DOHH2 (cell line): Measurements from ENCODE around the gene METTL22.
"Not testable (repeated sequence)": the region's sequence is repeated elsewhere in the genome, so short reads cannot be mapped to it uniquely, and the experiment has no call there.

Experiments
- H3F3A ChIP-seq: fragments of 200-600 bp; sonication (generic), shearing (Covaris generic); 2 replicates; pipeline ENCODE4 v1.6.0; 2016; ENCODE audit warnings: antibody characterized with exemption, mild to moderate bottlenecking; ENCODE audit not compliant: control insufficient read depth, insufficient read depth
- H3K27ac ChIP-seq: fragments of 200-600 bp; sonication (generic); 2 replicates; pipeline ENCODE4 v1.5.1; 2014; ENCODE audit warnings: low read depth, mild to moderate bottlenecking, low read length, moderate library complexity
- H3K27me3 ChIP-seq: fragments of 200-600 bp; sonication (generic); 2 replicates; pipeline ENCODE4 v1.6.1; 2014; ENCODE audit warnings: mild to moderate bottlenecking, low read length, mixed read lengths; ENCODE audit not compliant: control insufficient read depth
- H3K36me3 ChIP-seq: fragments of 200-600 bp; sonication (generic); 2 replicates; pipeline ENCODE4 v1.6.1; 2014; ENCODE audit warnings: mild to moderate bottlenecking, low read length, moderate library complexity, mixed read lengths; ENCODE audit not compliant: control insufficient read depth
- H3K4me1 ChIP-seq: fragments of 200-600 bp; sonication (generic); 2 replicates; pipeline ENCODE4 v1.6.1; 2014; ENCODE audit warnings: mild to moderate bottlenecking, low read length, mixed read lengths; ENCODE audit not compliant: control insufficient read depth
- H3K4me2 ChIP-seq: fragments of 200-600 bp; sonication (generic); 2 replicates; pipeline ENCODE4 v1.6.0; 2014; ENCODE audit warnings: mild to moderate bottlenecking, low read length, moderate library complexity
- H3K4me3 ChIP-seq: fragments of 200-600 bp; sonication (generic); 2 replicates; pipeline ENCODE4 v1.5.1; 2014; ENCODE audit warnings: mild to moderate bottlenecking, low read length, mixed read lengths
- H3K79me2 ChIP-seq: fragments of 200-600 bp; sonication (generic); 2 replicates; pipeline ENCODE4 v1.6.1; 2014; ENCODE audit warnings: mild to moderate bottlenecking, low read length, mixed read lengths; ENCODE audit not compliant: control insufficient read depth
- H3K9me2 ChIP-seq: fragments of 200-600 bp; sonication (generic); replicated peaks from 2 replicates; pipeline ENCODE4 v1.6.1; 2014; ENCODE audit warnings: mild to moderate bottlenecking, low read length, mixed read lengths; ENCODE audit not compliant: control insufficient read depth
- H3K9me3 ChIP-seq: fragments of 200-600 bp; sonication (generic); 2 replicates; pipeline ENCODE4 v1.6.1; 2014; ENCODE audit warnings: antibody characterized with exemption, low read length, mixed read lengths; ENCODE audit not compliant: control insufficient read depth, insufficient read depth
- H4K20me1 ChIP-seq: fragments of 200-600 bp; sonication (generic); 2 replicates; pipeline ENCODE4 v1.6.0; 2014; ENCODE audit warnings: low read depth, mild to moderate bottlenecking, antibody characterized with exemption, low read length, moderate library complexity; ENCODE audit not compliant: control insufficient read depth, insufficient read depth
- EZH2phosphoT487 ChIP-seq: fragments of 200-600 bp; sonication (generic); IDR thresholded peaks from 2 replicates; pipeline ENCODE4 v1.6.1; 2017; ENCODE audit warnings: borderline replicate concordance, mild to moderate bottlenecking, antibody characterized with exemption, low read length, moderate library complexity, mixed read lengths
- TF ChIP-seq, protein P1 (sequence below): fragments of 200-600 bp; sonication (generic); IDR thresholded peaks from one replicate; pipeline ENCODE4 v1.5.1; 2014; ENCODE audit warnings: antibody characterized with exemption, mild to moderate bottlenecking, low read depth, low read length; ENCODE audit not compliant: poor library complexity, severe bottlenecking

Gene METTL22

DNA sequence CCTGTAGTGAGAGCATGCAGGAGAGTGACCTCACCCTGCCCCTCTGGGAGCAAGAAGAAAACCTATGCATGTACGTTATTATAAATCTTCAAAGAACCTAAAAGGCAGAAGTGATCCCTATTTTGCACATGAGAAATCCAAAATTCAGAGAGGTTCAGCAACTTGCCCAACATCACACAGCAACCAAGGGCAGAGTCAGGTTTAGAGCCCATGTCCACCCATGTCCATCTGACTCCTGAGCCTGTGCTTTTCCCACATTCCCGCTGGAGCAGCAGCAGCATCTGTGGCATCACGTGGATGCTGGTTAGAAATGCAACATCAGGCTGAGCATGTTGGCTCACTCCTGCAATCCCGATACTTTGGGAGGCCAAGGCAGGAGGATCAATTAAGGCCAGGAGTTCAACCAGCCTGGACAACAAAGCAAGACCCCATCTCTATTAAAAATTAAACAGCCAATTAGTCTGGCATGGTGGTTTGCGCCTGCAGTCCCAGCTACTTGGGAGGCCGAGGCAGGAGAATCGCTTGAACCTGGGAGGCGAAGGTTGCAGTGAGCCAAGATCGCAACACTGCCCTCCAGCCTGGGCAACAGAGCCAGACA lies 26.3 kb downstream of the METTL22 start:
- Histone ChIP-seq H3K27ac (no peak overlapping the region), H4K20me1 (no peaks in the 10 kb centered on the region), H3K4me1 (no peaks in the 10 kb centered on the region), H3F3A (no peaks in the 10 kb centered on the region), H3K9me2 (no peaks in the 10 kb centered on the region), H3K9me3 (no peaks in the 10 kb centered on the region), H3K4me2 (no peak overlapping the region), H3K4me3 (no peak overlapping the region), H3K36me3 (peaks cover 40% of the 10 kb centered on the region), H3K27me3 (no peaks in the 10 kb centered on the region), H3K79me2 (no peaks in the 10 kb centered on the region)
- TF ChIP-seq, protein P1, sequence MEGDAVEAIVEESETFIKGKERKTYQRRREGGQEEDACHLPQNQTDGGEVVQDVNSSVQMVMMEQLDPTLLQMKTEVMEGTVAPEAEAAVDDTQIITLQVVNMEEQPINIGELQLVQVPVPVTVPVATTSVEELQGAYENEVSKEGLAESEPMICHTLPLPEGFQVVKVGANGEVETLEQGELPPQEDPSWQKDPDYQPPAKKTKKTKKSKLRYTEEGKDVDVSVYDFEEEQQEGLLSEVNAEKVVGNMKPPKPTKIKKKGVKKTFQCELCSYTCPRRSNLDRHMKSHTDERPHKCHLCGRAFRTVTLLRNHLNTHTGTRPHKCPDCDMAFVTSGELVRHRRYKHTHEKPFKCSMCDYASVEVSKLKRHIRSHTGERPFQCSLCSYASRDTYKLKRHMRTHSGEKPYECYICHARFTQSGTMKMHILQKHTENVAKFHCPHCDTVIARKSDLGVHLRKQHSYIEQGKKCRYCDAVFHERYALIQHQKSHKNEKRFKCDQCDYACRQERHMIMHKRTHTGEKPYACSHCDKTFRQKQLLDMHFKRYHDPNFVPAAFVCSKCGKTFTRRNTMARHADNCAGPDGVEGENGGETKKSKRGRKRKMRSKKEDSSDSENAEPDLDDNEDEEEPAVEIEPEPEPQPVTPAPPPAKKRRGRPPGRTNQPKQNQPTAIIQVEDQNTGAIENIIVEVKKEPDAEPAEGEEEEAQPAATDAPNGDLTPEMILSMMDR = no peak
- TF ChIP-seq EZH2phosphoT487 = no peak

DNA sequence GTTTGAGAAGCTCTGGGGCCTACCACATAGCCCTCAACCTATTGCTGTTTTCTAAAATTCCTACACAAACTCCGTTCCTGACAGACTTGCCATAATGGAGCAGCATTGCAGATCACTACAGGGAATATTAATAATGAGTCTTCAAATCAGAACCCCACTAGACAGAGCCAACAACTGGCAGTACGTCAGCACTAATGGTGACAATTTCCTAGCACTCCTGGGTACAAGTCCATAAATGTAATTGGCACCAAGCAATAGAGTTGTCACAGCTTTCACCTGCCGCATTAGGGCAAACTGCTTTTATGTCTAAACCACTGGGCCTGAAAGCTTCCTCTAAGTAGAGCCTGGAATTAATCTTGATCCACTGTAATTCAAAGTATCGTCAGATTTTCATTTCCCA lies 27.4 kb downstream of the METTL22 start:
- no peak overlapping the region for H3K27ac ChIP-seq
- no peaks in the 10 kb centered on the region for H3K9me3 ChIP-seq
- no peaks in the 10 kb centered on the region for H4K20me1 ChIP-seq
- no peaks in the 10 kb centered on the region for H3K27me3 ChIP-seq
- no peaks in the 10 kb centered on the region for H3F3A ChIP-seq
- no peaks in the 10 kb centered on the region for H3K9me2 ChIP-seq
- no peak overlapping the region for H3K4me2 ChIP-seq
- TF ChIP-seq EZH2phosphoT487 = no peak
- TF ChIP-seq, protein P1 = no peak
- H3K4me1 ChIP-seq = no peaks in the 10 kb centered on the region
- H3K36me3 ChIP-seq = peaks cover 35% of the 10 kb centered on the region
- no peaks in the 10 kb centered on the region for H3K79me2 ChIP-seq
- H3K4me3 ChIP-seq = no peak overlapping the region

DNA sequence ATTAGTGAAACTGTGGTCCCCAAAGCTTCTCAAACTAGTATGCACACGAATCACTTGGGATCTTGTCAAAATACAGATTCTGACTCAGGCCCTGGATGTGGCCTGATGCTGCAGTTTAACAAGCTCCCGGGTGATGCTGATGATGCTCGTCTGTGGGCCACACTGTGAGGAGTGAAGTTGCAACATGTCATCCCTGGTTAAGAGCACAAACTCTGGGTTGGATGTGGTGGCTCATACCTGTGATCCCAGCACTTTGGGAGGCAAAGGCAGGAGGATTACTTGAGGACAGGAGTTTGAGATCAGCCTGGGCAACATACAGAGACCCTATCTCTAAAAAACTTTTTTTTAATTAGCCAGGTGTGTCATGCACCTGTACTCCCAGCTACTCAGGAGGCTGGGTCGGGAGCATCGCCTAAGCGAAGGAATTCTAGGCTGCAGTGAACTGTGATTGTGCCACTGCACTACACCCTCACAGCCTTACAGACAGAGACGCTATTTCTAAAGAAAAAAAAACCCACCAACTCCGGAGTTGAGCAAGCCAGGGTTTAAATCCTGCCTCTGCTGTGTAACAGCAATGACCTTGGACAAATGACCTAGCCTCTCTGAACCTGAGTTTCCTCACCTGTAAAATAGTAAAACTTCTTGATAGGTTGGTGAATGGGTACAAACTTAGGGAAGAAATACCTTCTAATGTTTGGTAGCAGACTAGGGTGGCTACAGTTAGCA lies 28.5 kb downstream of the METTL22 start:
- no peaks in the 10 kb centered on the region for H3K27me3 ChIP-seq
- H3K4me1 ChIP-seq = no peaks in the 10 kb centered on the region
- no peaks in the 10 kb centered on the region for H3K9me2 ChIP-seq
- H3K9me3 ChIP-seq = no peaks in the 10 kb centered on the region
- no peak overlapping the region for H3K27ac ChIP-seq
- H3F3A ChIP-seq = no peaks in the 10 kb centered on the region
- no peak overlapping the region for H3K4me2 ChIP-seq
- no peak for TF ChIP-seq EZH2phosphoT487
- TF ChIP-seq, protein P1 = no peak
- H3K4me3 ChIP-seq = no peak overlapping the region
- no peaks in the 10 kb centered on the region for H4K20me1 ChIP-seq
- H3K79me2 ChIP-seq = no peaks in the 10 kb centered on the region
- peaks cover 25% of the 10 kb centered on the region for H3K36me3 ChIP-seq

DNA sequence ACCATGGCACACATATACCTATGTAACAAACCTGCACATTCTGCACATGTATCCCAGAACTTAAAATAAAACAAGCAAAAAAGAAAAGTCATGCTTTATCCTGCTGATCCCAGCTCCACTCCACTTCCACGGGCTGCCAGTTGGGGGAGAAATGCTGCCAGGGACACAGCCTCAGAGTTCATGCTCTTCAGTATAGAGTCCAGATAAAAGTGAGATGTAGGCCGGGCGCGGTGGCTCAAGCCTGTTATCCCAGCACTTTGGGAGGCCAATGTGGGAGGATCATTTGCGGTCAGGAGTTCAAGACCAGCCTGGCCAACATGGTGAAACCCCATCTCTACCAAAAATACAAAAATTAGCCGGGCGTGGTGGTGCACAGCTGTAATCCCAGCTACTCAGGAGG lies 30.5 kb downstream of the METTL22 start:
- H3K27ac ChIP-seq, H3K27me3 ChIP-seq, H3K79me2 ChIP-seq, H4K20me1 ChIP-seq, H3K4me3 ChIP-seq, H3K4me1 ChIP-seq, H3K4me2 ChIP-seq, H3K9me2 ChIP-seq, H3K9me3 ChIP-seq, H3F3A ChIP-seq: not testable (repeated sequence)
- H3K36me3 ChIP-seq = peaks cover 10% of the 10 kb centered on the region
